ENCODE measurements around the gene ZNF614. TPM values are rescaled to one million over a fixed set of nuclear protein-coding genes. Genes with fewer than 3 reads are reported as not detected.
A peak's percentile ranks its signal among the peaks of the same experiment; 100 is the strongest.

The ZNF614 gene
- total RNA-seq, 1 experiment from 2014 or later: 9.9 TPM

DNA sequence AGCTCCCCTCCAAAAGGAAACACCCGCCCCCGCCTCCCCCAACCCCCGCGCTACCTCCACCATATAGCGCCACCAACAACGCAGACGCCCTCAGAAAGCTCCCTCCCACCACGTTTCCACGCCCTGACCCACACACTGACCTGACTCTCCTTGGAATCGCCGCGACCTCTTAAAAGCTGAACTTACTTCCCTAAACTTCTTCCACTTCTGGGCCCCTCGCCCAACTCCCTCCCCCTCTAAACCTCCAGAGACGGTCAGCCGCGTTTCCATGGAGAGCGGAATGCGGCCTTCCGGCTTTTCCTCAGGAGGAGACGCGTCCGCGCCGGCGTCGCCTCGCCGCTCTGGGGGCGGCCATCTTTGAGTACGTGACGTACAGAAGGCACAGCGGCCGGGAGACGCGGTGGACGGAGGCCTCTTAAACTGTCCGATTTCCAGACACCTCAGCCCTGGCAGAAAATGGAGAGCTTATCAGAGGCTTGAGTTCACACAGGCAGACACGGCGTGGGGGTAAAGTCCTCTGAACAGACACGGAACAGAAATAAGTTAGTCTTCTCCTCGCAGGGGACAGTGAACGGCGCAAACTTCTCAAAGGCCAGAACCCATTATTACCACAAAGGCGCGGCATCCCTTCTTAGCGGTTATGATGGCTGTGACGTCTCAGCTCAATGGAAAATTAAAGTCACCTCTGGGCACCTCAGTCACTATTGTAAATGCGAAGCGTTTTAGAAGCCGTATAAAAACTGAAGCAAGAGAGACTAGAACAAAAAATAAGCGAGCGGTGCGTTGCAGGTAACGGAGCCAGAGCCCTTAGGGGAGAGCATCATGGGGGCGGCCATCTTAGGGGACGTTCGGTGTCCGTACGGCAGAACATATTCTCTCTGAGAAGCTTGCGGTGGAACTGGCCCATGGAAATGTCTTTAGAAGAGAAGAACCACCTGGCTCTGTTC, 20.6 kb upstream of the ZNF614 start, which contains the start of gene ZNF432:
TSS of gene ZNF432 (minus strand) at position 284 of the 947 bp plus-strand sequence. CDS start 1,970 bp downstream, outside the sequence.
- Histone ChIP-seq H4K20me1 (ENCODE audit: insufficient read depth) (no peaks in the 10 kb centered on the region), H3K9me3 (ENCODE audit: insufficient read depth, low read depth) (peaks cover 43% of the 10 kb centered on the region), H3K36me3 (ENCODE audit: low read depth) (peaks cover 43% of the 10 kb centered on the region), H3K27me3 (ENCODE audit: insufficient read depth, low read depth) (no peaks in the 10 kb centered on the region), H3K79me2 (ENCODE audit: low read depth) (0 out of 2 replicates have a peak, but pooled peaks cover 8% of the 10 kb centered on the region), H3F3A (ENCODE audit: insufficient read depth, low read depth) (no peaks in the 10 kb centered on the region), H3K9me2 (ENCODE audit: insufficient read depth) (no peaks in the 10 kb centered on the region), H3K4me1 (replicated peaks; ENCODE audit: insufficient read depth) (peaks cover 5% of the 10 kb centered on the region), H2AFZ (peak within 1 kb of the TSS; percentile 95), H3K4me2 (peak within 1 kb of the TSS; percentile 78), H3K4me3 (peak within 1 kb of the TSS; percentile 77), H3K27ac (peak within 1 kb of the TSS; percentile 54)
- TSS peak; percentile 93 for BruUV-seq (replicated peaks)
- no peak for TF ChIP-seq EZH2 (IDR thresholded peaks at IDR 0.05; ENCODE audit: low read depth)
- TF ChIP-seq, protein P1, sequence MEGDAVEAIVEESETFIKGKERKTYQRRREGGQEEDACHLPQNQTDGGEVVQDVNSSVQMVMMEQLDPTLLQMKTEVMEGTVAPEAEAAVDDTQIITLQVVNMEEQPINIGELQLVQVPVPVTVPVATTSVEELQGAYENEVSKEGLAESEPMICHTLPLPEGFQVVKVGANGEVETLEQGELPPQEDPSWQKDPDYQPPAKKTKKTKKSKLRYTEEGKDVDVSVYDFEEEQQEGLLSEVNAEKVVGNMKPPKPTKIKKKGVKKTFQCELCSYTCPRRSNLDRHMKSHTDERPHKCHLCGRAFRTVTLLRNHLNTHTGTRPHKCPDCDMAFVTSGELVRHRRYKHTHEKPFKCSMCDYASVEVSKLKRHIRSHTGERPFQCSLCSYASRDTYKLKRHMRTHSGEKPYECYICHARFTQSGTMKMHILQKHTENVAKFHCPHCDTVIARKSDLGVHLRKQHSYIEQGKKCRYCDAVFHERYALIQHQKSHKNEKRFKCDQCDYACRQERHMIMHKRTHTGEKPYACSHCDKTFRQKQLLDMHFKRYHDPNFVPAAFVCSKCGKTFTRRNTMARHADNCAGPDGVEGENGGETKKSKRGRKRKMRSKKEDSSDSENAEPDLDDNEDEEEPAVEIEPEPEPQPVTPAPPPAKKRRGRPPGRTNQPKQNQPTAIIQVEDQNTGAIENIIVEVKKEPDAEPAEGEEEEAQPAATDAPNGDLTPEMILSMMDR (conservative IDR thresholded peaks at IDR 0.05): no peak
- peak; percentile 83 to 91 for DNase-seq
- intact Hi-C loops (cut with micrococcal nuclease; ENCODE audit: unreplicated experiment): loop anchor here (1.0 to 2.0 kb wide), 2 partner anchors 21 to 90 kb away; partner anchors contain the start of genes ZNF614 and ZNF616
- ChIA-PET CTCF (interaction anchor here (0.7 kb wide), 1 partner anchor 16 kb away, joined by 17 read pairs; no protein-coding TSS in a partner anchor), POLR2A (ENCODE audit: unreplicated experiment) (interaction anchor here (0.6 kb wide), 2 partner anchors 138 to 698 kb away, joined by 7 to 15 read pairs; no protein-coding TSS in a partner anchor)

DNA sequence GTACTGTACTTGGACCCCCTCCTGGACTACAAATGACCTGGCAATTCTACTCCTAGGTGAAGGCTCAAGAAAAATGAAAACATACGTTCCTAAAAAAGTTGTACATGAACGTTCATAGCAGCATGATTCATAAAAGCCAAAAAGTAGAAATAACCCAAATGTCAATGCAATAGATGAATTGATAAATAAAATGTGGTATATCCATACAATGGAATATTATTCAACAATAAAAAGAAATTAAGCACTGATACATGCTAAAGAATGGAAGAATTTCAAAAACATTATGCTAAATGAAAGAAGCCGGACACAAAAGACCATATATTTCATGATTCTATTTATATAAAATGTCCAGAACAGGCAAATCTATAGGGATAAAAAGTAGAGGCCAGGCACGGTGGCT, 11.0 kb upstream of the ZNF614 start:
- Histone ChIP-seq H3K4me2 (no peak overlapping the region), H3K27ac (no peak overlapping the region), H3K4me3 (0 out of 2 replicates have a peak overlapping the region, but pooled peaks have one; percentile 3), H3K9me3 (ENCODE audit: insufficient read depth, low read depth) (peaks cover 69% of the 10 kb centered on the region), H3K36me3 (ENCODE audit: low read depth) (peaks cover 82% of the 10 kb centered on the region), H3K9me2 (ENCODE audit: insufficient read depth) (no peaks in the 10 kb centered on the region), H2AFZ (no peak overlapping the region), H3K4me1 (replicated peaks; ENCODE audit: insufficient read depth) (no peaks in the 10 kb centered on the region), H3F3A (ENCODE audit: insufficient read depth, low read depth) (peaks cover 12% of the 10 kb centered on the region), H3K27me3 (ENCODE audit: insufficient read depth, low read depth) (no peaks in the 10 kb centered on the region), H3K79me2 (ENCODE audit: low read depth) (no peaks in the 10 kb centered on the region), H4K20me1 (ENCODE audit: insufficient read depth) (no peaks in the 10 kb centered on the region)
- ChIA-PET CTCF (no interaction called here), POLR2A (ENCODE audit: unreplicated experiment) (no interaction called here)
- TF ChIP-seq, protein P1 (conservative IDR thresholded peaks at IDR 0.05): no peak
- TF ChIP-seq EZH2 (IDR thresholded peaks at IDR 0.05; ENCODE audit: low read depth): no peak
- intact Hi-C loops (cut with micrococcal nuclease; ENCODE audit: unreplicated experiment): no loop called here
- no TSS peak for BruUV-seq (replicated peaks)
- DNase-seq: no peak

DNA sequence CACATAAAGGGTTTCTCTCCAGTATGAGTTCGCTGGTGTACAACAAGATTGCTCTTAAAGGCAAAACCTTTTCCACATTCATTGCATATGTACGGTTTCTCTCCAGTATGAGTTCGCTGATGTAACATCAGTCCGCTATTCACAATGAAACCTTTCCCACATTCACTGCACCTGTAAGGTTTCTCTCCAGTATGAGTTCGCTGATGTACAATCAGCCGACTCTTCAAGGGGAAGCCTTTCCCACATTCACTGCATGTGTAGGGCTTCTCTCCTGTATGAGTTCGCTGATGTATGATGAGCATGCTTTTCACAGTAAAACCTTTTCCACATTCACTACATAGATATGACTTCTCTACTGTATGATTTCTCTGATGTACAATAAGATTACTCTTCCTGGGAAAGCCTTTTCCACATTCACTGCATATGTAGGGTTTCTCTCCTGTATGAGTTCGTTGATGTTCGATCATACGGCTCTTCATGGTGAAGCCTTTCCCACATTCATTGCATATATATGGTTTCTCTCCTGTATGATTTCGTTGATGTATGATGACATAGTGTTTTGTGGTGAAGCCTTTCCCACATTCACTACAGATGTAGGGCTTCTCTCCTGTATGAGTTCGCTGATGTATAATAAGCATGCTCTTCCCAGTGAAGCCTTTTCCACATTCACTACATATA, 6.0 kb upstream of the ZNF614 start:
- no peak overlapping the region for H3K4me2 ChIP-seq
- H4K20me1 ChIP-seq (ENCODE audit: insufficient read depth): no peaks in the 10 kb centered on the region
- no peak overlapping the region for H2AFZ ChIP-seq
- no peaks in the 10 kb centered on the region for H3K27me3 ChIP-seq (ENCODE audit: insufficient read depth, low read depth)
- TF ChIP-seq, protein P1 (conservative IDR thresholded peaks at IDR 0.05): no peak
- no peak for TF ChIP-seq EZH2 (IDR thresholded peaks at IDR 0.05; ENCODE audit: low read depth)
- peaks cover 65% of the 10 kb centered on the region for H3K36me3 ChIP-seq (ENCODE audit: low read depth)
- DNase-seq: no peak
- no peak overlapping the region for H3K27ac ChIP-seq
- peaks cover 4% of the 10 kb centered on the region; the same call in 1 of the 2 replicates for H3K4me1 ChIP-seq (replicated peaks; ENCODE audit: insufficient read depth)
- H3K9me3 ChIP-seq (ENCODE audit: insufficient read depth, low read depth): peaks cover 94% of the 10 kb centered on the region
- H3K79me2 ChIP-seq (ENCODE audit: low read depth): no peaks in the 10 kb centered on the region
- peaks cover 17% of the 10 kb centered on the region for H3F3A ChIP-seq (ENCODE audit: insufficient read depth, low read depth)
- CTCF ChIA-PET: no interaction called here
- no TSS peak for BruUV-seq (replicated peaks)
- intact Hi-C loops (cut with micrococcal nuclease; ENCODE audit: unreplicated experiment): no loop called here
- no peaks in the 10 kb centered on the region for H3K9me2 ChIP-seq (ENCODE audit: insufficient read depth)
- H3K4me3 ChIP-seq: peak overlapping the region; percentile 18
- POLR2A ChIA-PET (ENCODE audit: unreplicated experiment): no interaction called here

Data from PC-9 (cell line).